Right lung (tissue), 10 donors: ENCODE results near the gene HES3. TPM values are rescaled to one million over a fixed set of nuclear protein-coding genes. Genes with fewer than 3 reads are reported as not detected.

Experiments
- DNase-seq, 2 donors: peaks; one replicate each; pipeline ENCODE4 v3.0.0-alpha.2; 2013
- long read RNA-seq, 8 donors: transcript quantifications; one replicate each; lab custom pipeline, GENCODE V29; 2026
- polyA plus RNA-seq, 5 donors: library from polyadenylated mRNA; unstranded; fragments of 120-200 nt; gene quantifications; one replicate each; pipeline versions ENCODE4 v1.2.1 to v1.2.3, GENCODE V29; 2013; ENCODE audit warnings: inconsistent platforms in 1 of 5, low replicate concordance in 1 of 5; ENCODE audit not compliant: insufficient read length in 5 of 5, insufficient read depth in 1 of 5

HES3 gene, protein sequence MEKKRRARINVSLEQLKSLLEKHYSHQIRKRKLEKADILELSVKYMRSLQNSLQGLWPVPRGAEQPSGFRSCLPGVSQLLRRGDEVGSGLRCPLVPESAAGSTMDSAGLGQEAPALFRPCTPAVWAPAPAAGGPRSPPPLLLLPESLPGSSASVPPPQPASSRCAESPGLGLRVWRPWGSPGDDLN
- polyA plus RNA-seq, result not detected
- long read RNA-seq, donor 1, result 0 reads
- long read RNA-seq, donor 2, result 0 reads
- long read RNA-seq, donor 3, result 0 reads
- long read RNA-seq, donor 4, result 0 reads
- long read RNA-seq, donor 5, result 0 reads
- long read RNA-seq, donor 6, result 0 reads
- long read RNA-seq, donor 7, result 0 reads
- long read RNA-seq, donor 8, result 0 reads

DNA sequence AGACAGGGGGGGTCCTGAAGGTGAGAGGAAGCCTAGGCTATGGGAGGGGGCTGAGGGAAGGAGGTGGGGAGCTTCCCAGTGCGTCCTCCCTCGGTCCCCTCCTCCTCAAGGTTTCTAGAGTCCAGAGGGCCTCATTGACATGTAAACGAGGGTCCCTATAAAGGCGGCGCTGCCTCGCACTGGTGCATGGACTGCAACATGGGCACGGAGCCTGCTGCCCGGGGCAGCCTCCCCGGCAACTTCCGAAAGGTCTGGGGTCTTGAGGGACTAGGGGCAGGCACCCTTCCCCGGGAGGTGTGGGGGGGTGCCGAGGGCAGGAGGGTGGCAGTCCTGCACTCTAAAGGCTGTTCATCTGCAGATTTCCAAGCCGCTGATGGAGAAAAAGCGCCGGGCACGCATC lies at the start of gene HES3:
HES3 (plus strand) TSS at position 187 of the 400 bp plus-strand sequence; CDS start at position 374, 187 bp downstream.
- DNase-seq, result no peak

DNA sequence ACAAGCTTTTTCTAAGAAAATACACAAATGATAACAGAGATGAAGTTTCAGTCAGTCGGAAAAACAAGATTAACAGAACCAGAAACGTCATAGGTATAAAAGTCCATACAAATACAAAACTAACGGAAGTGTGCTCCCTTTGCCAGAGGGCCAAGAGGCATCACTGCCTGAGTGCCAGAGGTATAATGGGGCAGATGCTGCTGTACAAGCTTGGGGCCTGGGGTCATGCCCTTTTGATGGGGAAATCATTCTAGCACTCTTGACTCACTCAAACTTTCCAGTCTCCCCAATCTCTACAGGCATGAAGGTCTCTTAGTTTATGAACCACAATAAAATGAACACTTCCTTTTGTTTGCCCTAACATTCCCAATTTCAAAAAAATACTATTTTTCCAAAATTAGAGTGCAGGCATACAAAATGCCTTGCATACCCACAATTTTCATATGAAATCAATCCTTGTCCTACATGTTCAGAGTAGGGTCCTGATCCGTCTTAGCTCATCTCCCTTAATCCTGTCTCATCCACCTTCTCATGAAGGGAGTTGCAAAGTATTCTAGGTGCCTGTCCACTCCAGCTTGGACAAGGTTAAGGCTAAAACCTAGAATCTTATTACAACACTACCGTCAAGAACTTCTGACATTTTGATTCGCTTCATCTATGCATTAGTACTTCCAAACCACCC lies 46.1 kb upstream of the HES3 start:
- DNase-seq, result no peak

DNA sequence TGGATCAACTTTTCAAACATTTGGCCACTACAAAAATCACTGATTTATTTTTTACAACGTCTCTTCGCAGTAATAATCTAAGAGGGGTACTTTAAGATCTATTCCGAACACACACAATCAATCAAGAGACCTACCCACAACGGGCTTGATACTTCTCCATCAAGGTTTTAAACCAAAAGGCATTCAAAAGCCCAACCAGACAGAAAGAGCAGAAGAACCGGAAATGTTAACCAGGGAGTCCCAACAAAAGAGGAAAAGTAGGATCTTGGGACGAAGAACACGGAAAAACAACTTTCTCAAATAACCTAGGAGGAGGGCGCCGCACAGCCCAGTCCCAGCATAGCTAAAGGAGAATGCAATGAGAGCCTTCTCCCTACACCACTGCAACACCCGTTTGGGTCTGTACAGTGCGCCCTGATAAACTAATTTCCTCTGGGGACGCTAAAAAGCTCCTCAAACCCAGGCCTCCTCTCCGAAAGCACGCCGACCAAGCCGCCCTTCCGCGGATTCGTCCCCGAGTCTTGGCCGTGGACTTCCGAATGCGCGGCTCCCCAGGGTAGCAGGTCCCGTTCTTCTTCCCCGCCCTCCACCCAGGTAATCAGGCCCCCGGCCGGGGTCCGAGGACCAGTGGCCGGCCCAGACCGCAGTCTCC lies 45.2 kb upstream of the HES3 start:
- DNase-seq, result no peak

DNA sequence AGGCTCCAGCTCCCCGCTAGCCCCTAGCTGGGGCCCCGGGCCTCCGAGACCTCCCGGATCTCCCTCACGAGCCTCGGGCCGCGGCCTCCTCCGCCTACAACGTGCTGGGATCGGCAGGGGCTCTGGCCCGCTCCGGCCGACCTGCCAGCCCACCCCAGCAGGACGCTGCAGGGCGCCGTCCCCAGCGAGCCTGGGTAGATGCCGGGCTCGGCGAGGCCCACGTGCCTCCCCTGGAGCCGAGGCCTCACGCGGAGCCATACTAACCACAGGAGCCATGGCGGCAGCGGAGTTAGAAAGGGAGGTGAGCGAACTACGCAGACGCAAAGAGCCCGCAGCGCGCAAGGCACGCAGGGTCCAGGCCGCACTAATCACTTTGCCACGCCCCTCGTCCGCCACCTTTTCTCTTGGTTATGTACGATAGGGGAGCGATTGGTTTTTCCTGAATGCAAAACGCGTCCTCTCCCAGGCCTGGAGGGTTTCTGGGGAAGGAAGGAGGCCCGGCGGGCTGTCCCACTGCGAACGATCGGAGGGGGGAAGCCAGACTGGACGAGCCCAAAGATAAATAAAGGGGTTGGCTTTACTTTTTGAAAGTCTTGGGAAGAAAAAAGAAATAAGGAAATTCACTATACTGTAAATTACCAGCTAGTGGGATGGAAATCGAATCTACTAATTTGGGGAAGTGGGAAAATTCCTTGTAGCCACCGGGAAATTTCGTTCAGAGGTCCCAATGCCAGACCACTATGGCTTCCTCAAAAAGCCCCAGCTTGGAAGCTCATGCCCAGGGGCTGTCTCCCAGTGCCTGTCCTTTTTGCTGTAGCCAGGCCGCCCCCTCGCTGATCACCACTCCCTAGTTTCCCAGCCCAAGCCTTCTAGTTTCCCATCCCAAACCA lies 44.4 kb upstream of the HES3 start, which contains the start of gene RPL22:
RPL22 (minus strand) TSS at position 298 of the 890 bp plus-strand sequence; CDS start at position 276, 22 bp downstream.
- DNase-seq, result peak; percentile 97 to 98

DNA sequence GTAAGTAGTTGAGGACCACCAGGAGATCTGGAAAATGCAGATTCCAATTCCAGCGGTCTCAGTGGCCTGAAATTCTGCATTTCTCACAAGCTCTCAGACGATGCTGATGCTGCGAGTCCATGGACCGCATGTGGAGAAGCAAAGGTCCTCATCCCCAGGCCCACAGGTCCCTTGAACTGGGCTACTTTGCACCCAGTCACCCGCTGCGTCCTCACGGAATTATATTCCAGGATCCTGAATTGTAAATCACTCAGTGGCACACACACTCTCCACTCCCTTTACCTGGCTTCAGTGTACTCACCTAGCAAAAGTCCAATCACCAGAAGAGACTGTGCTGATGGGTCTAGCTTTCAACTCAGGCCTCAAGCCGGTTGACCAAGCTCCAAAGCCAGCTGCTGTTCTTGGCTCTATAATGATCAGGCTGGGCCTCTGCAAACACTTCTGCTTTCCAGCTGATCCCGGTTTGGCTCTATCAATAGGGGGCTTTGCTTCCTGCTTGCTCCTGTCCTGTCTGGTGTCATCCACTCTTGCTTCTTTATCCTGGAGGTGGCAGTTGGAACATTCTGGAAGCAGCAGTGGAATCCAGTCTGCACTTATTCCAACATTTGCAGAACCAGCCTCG lies 43.7 kb upstream of the HES3 start:
- no peak for DNase-seq

DNA sequence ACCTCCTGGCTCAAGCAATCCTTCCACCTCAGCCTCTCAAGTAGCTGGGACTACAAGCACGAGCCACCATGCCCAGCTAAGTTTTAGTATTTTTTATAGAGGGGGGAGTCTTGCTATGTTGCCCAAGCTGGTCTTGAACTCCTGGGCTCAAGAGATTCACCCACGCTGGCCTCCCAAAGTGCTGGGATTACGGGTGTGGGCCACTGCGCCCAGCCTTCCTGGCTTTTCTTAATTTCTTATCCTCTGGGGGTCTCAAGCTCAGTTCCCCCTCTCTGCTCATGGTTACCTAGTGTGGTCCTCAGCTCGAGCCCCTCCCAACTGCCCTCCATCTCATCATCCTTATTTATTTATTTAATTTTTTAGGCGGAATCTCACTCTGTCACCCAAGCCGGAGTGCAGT lies 41.7 kb upstream of the HES3 start:
- no peak for DNase-seq

DNA sequence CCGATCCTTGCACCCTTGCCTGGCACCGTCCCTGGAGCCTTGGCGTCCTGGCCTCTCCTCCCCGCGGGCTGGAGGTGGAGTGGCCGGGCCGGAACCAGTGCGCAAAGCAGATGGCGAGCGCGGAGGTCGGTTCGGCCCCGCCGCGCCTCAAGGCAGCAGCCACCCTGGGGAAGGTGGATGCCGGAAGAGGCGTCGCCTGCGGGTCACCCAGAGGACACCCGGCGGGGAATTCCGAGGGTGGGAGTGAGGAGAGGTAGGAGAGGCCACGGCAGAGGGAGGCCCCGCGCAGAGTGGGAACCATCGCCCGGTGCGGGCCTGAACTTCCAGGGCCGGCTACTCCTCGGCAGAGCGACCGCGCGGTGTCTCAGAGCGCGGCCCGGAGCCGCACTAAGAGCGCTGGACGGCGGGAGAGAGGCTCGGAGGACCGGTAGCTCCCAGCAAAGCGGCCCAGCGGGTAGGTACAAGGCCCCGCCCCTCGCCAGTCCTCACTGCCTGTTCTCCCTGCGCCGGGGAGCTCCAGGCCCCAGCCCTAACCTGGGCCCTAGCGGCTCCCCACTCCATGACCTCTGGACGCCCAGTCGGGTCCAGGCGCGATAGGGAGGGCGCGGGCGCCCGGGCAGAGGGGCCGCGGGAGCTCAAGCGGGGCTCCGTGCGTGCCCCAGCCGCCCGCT lies 38.0 kb upstream of the HES3 start, which contains the start of gene RNF207:
RNF207 (plus strand) TSS at position 271 of the 671 bp plus-strand sequence. CDS start 417 bp downstream, outside the sequence.
- no peak for DNase-seq

DNA sequence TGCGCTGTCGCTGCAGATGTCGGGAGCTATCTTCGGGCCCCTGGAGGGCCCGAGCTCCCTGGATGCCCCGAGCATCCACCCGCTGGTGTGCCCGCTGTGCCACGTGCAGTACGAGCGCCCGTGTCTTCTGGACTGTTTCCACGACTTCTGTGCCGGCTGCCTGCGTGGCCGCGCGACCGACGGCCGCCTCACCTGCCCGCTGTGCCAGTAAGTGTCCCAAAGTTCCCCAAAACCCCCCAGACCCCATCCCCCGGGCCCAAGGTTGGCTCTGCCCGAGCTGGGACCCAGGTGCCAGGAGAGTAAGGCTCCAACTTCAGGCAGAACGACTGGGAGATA lies 37.5 kb upstream of the HES3 start:
- DNase-seq, result no peak

DNA sequence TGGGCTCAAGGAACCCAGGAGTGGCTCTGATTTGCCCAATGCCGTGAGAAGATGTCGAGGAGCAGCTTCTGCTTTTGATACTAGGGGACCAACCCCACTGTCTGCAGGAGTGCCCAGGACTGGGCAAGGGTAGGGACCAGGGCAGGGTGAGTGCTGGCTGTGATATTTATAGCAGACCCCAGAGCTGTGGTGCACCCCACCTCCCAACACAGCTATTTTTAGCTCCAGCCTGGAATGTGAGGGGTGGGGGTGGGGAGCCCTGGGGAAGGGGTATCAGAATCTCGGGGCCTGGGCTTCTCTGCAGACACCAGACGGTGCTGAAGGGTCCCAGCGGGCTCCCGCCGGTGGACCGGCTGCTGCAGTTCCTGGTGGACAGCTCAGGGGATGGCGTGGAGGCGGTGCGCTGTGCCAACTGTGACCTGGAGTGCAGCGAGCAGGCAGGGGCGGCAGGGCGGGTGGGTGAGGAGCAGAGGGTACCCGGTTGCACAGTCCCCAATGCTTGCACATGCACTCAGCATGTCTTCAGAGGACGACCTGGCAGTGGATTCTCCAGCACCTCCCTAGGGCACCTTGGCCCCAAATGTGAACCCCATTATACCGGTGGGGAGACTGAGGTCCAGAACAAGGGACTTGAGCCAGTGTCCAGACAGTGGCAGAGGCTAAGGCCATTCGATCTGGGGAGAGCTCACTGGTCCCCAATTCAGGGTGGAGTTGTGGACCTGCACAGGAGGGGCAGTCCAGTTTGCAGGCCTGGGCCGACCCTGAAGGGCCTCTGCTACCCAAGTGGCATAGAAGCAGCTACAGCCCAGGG lies 36.7 kb upstream of the HES3 start:
- DNase-seq, result no peak

DNA sequence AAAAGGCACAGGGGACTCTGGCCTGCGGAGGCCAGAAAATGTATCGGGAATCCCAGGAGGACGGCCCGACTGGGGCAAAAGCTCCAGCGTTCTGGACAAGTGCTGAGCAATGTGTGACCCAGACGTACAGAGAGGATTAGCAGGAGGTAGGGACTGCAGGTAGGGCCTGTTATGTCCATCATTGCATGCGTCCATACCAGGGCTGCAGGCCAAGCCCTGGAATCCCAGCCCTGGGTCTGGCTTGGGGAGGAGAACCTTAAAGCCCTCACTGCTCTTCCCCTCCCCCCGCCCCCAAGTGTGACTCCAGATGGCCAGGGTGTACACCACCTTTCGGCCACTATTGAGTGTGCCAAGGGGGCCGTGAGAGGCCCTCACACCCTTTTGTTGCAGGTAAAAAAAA lies 36.1 kb upstream of the HES3 start:
- DNase-seq, result no peak

DNA sequence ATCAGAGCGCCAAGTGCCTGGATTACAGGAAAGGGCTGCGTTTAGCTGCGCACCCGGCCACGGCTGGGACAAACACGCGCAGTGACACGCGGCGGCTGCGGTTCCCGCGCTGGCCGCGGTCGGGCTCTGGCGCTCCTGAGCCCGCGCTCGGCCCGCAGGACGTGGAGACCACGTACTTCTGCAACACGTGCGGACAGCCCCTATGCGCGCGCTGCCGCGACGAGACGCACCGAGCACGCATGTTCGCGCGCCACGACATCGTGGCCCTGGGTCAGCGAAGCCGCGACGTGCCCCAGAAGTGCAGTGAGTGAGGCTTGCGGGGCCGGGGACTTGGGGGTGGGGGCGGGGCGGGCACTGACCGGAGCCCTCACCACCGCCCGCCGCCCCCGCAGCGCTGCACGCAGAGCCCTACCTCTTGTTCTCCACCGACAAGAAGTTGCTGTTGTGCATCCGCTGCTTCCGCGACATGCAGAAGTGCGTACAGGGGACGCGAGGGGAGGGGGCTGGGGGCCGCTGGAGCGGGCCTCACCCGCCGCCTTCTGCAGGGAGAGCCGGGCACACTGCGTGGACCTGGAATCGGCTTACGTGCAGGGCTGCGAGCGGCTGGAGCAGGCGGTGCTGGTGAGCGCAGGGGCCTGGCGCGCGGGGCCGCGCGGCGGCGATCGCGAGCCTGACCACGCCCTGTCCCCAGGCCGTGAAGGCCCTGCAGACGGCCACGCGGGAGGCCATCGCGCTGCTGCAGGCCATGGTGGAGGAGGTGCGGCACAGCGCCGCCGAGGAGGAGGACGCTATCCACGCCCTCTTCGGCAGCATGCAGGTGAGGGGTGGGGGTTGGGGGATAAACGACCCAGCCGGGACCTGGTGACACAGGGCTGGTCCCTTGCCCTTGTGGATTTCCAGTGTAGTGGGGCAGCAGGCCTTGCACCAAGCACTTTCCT lies 35.0 kb upstream of the HES3 start:
- no peak for DNase-seq

DNA sequence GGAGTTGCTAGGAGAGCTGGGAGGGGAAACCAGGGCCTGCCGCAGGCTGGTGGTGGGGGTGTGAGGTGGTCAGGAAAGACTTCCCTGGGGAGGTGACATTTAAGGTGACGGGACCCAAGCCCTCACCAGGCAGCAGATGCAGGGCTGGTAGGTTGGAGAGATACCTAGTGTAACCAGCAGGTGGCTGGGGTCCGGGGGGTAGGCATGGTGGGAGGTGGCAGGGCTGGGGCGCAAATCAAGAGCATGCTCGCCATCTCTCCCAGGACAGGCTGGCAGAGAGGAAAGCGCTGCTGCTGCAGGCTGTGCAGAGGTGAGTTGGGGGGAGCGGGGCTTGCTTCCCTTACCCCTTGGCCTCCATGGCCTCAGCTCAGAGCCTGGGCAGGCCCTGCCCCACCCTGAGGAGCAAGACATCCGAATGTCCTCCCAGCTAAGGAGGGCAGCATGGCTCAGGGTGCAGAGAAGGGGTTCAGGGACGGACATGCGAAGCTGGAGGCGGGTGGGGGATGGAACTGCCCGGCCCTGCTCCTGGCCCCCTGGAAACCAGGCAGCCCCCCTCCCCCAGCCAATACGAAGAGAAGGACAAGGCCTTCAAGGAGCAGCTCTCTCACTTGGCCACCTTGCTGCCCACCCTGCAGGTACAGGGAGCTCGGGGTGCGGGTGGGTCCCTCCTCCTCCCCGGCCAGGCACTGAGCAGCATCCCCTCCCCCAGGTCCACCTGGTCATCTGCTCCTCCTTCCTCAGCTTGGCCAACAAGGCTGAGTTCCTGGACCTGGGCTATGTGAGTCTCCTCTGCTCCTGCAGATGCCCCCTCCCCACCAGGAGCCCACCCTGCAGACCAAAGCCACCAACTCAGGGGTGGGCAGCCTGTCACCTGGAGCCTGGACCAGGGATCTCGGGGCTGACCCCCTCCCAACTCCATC lies 34.1 kb upstream of the HES3 start:
- no peak for DNase-seq

DNA sequence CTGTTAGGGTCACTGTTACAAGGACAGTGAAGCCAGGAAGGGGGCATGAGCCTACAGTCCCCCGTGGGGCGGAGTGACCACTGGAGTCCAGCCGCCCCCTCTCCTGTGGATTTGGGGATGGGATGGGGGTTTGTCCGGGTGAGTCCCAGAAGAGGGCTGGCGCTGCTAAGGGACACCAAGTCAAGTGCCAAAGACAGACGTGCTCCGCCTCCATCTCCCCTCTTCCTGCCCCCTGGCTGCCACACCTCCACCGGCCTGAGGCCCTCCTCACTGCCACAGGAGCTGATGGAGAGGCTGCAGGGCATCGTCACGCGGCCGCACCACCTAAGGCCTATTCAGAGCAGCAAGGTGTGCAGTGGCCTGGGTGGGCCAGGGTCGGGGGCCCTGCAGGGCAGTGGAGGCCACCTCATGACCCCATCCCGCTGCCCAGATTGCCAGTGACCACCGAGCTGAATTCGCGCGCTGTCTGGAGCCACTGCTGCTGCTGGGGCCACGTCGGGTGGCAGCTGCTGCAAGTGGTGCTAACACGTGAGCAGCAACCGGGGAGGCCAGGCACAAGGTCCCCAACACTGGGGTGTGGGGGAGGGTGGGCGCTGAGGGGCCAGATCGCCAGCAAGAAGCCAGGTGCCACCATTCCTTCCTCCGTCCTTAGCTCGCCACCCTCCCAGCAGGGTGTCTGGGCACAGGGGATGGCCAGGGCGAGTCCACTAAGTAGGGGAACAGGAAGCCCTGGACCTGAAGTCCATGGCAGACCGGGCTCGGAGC lies 33.2 kb upstream of the HES3 start:
- no peak for DNase-seq

DNA sequence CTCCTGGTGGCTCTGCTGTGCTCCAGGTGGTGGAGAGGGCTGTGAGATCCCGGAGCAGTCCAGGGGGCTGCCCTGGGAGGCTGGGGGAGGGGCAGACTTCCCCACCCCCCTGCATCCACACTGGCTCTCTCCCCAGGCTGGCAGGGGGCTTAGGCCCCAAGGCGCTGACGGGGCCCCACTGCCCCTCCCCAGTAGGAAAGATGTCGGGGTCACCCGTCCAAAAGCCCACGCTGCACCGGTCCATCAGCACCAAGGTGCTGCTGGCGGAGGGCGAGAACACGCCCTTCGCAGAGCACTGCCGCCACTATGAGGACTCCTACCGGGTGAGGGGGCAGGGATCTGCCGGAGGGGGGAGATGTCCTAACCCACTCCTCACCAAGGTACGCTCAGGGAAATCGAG lies 32.2 kb upstream of the HES3 start:
- no peak for DNase-seq

DNA sequence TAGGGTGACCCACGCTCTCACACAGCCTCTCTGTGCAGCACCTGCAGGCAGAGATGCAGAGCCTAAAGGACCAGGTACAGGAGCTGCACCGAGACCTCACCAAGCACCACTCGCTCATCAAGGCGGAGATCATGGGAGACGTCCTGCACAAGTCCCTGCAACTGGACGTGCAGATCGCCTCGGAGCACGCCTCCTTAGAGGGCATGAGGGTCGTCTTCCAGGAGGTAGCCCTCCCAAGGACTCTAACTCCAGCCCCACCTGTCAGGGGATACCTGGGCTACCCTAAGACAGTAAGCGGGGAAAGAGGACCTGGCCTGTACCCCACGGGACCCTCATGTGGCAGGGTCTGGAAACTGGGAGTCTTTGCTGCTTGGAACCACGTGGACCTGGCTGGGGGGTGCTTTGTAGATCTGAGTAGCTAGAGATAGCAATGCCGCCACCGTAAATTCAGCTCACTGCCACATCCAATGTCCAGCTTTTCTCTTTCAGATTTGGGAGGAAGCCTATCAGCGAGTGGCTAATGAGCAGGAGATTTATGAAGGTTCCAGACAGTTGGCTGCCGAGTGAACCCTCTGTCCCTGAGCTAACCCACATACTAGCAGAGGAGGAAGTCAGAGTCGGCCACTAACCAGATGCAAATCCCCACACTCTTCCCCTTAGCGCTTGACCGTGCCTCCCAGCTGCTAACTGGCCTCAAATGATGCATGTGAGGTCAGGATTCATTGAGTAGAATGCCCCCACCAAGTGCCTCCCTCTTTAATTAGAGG lies 31.6 kb upstream of the HES3 start:
- no peak for DNase-seq
